HFFc6 (cell line): ENCODE results near the gene TTC3. TPM values are rescaled to one million over a fixed set of nuclear protein-coding genes. Genes with fewer than 3 reads are reported as not detected.

Source experiments
- DNase-seq: peaks from one replicate; pipeline ENCODE4 v3.0.0-alpha.2; 2018
- H3K27ac Mint-ChIP-seq: 2 replicates; pipeline ENCODE4 v1.8.0; 2020; ENCODE audit warnings: mild to moderate bottlenecking, mixed read lengths
- H3K27me3 Mint-ChIP-seq: 2 replicates; pipeline ENCODE4 v1.8.0; 2021; ENCODE audit warnings: mild to moderate bottlenecking, moderate library complexity, mixed read lengths; ENCODE audit not compliant: insufficient read depth
- H3K36me3 Mint-ChIP-seq: 2 replicates; pipeline ENCODE4 v1.8.0; 2021; ENCODE audit warnings: low read depth, mixed read lengths
- H3K4me1 Mint-ChIP-seq: 2 replicates; pipeline ENCODE4 v1.8.0; 2020; ENCODE audit warnings: low read depth, mixed read lengths
- H3K4me3 Mint-ChIP-seq: 2 replicates; pipeline ENCODE4 v1.8.0; 2020; ENCODE audit warnings: mild to moderate bottlenecking, moderate library complexity, mixed read lengths
- H3K9me3 Mint-ChIP-seq: 2 replicates; pipeline ENCODE4 v1.8.0; 2020; ENCODE audit warnings: mild to moderate bottlenecking, mixed read lengths
- CTCF ChIP-seq: fragments of 200-600 bp; sonication (generic); IDR thresholded peaks from 2 replicates; pipeline ENCODE4 v1.5.0; 2021; ENCODE audit warnings: antibody characterized with exemption, mild to moderate bottlenecking
- total RNA-seq, 6 experiments: library from RNA; stranded (reverse); fragmentation: NEBNext Ultra II Directional; extraction: Animal tissue kit (Norgen Biotek cat#: 25700); gene quantifications; 2 replicates in 1 of 6; 3 replicates in 5 of 6; pipeline ENCODE4 v1.2.3, GENCODE V29; 2021

The TTC3 gene
- total RNA-seq, 6 experiments from 2014 or later, result 123 to 173 (median 134) TPM

GRCh38 chr21:37146320-37147235, 73.5 kb downstream of the TTC3 start:
- DNase-seq, result no peak
- Mint-ChIP-seq H3K4me3 (no peak overlapping the region), H3K27ac (no peak overlapping the region), H3K36me3 (peaks cover 60% of the 10 kb centered on the region), H3K4me1 (peaks cover 44% of the 10 kb centered on the region), H3K9me3 (no peaks in the 10 kb centered on the region), H3K27me3 (no peaks in the 10 kb centered on the region)
- TF ChIP-seq CTCF, result no peak

- Mint-ChIP-seq H3K36me3 (peaks cover 47% of the 10 kb centered on the region), H3K4me1 (peaks cover 64% of the 10 kb centered on the region), H3K27me3 (no peaks in the 10 kb centered on the region), H3K4me3 (peak overlapping the region; percentile 14; the same call in 1 of the 2 replicates), H3K9me3 (no peaks in the 10 kb centered on the region), H3K27ac (peak overlapping the region; percentile 50)
- peak; percentile 71 for DNase-seq
- TF ChIP-seq CTCF, result no peak
Measured at GRCh38 chr21:37149411-37149810, 76.4 kb downstream of the TTC3 start.

GRCh38 chr21:37153196-37153934, 80.3 kb downstream of the TTC3 start:
- Mint-ChIP-seq H3K36me3 (peaks cover 55% of the 10 kb centered on the region), H3K27ac (peak overlapping the region; percentile 79), H3K9me3 (no peaks in the 10 kb centered on the region), H3K4me1 (peaks cover 49% of the 10 kb centered on the region), H3K4me3 (peak overlapping the region; percentile 17; the same call in 1 of the 2 replicates), H3K27me3 (no peaks in the 10 kb centered on the region)
- TF ChIP-seq CTCF, result no peak
- DNase-seq, result peak; percentile 69

GRCh38 chr21:37153935-37154350, 80.9 kb downstream of the TTC3 start:
- Mint-ChIP-seq H3K9me3 (no peaks in the 10 kb centered on the region), H3K4me1 (peaks cover 46% of the 10 kb centered on the region), H3K36me3 (peaks cover 59% of the 10 kb centered on the region), H3K27ac (peak overlapping the region; percentile 79), H3K4me3 (no peak overlapping the region), H3K27me3 (no peaks in the 10 kb centered on the region)
- no peak for TF ChIP-seq CTCF
- DNase-seq, result no peak

- no peak for DNase-seq
- H3K27me3 Mint-ChIP-seq, result no peaks in the 10 kb centered on the region
Measured at GRCh38 chr21:37155186-37155585, 82.1 kb downstream of the TTC3 start.

More at GRCh38 chr21:37155186-37155585, 82.1 kb downstream of the TTC3 start:
- peak; percentile 39 for TF ChIP-seq CTCF
- Mint-ChIP-seq H3K36me3 (peaks cover 61% of the 10 kb centered on the region), H3K4me1 (peaks cover 34% of the 10 kb centered on the region), H3K9me3 (no peaks in the 10 kb centered on the region), H3K4me3 (no peak overlapping the region), H3K27ac (no peak overlapping the region)
